Activated naive CD8-positive, alpha-beta T cell treated with anti-CD3 and anti-CD28 coated beads for 36 hours (primary cell): Measurements from ENCODE around the gene CDK5RAP3. TPM values are rescaled to one million over a fixed set of nuclear protein-coding genes. Genes with fewer than 3 reads are reported as not detected.

Experiments used
- DNase-seq: peaks from one replicate; pipeline ENCODE4 v3.0.0; 2021
- H3K27ac Mint-ChIP-seq: one replicate; pipeline ENCODE4 v1.8.0; 2022; ENCODE audit warnings: mild to moderate bottlenecking, moderate library complexity, mixed read lengths
- H3K27me3 Mint-ChIP-seq: one replicate; pipeline ENCODE4 v1.8.0; 2022; ENCODE audit warnings: mild to moderate bottlenecking, mixed read lengths
- H3K36me3 Mint-ChIP-seq: one replicate; pipeline ENCODE4 v1.8.0; 2021; ENCODE audit warnings: mild to moderate bottlenecking, mixed read lengths
- H3K4me1 Mint-ChIP-seq: one replicate; pipeline ENCODE4 v1.8.0; 2021; ENCODE audit warnings: mixed read lengths
- H3K4me3 Mint-ChIP-seq: one replicate; pipeline ENCODE4 v1.8.0; 2022; ENCODE audit warnings: mild to moderate bottlenecking, moderate library complexity, mixed read lengths
- H3K9me3 Mint-ChIP-seq: one replicate; pipeline ENCODE4 v1.8.0; 2022; ENCODE audit warnings: mixed read lengths
- total RNA-seq, 2 experiments: library from RNA; stranded (reverse); gene quantifications; one replicate each; pipeline ENCODE4 v1.2.3, GENCODE V29; 2021

Gene CDK5RAP3
- total RNA-seq, 2 experiments from 2014 or later, result 163 to 168 TPM

GRCh38 chr17:47942568-47942967, 28.3 kb upstream of the CDK5RAP3 start:
- H3K36me3 Mint-ChIP-seq, result peaks cover 43% of the 10 kb centered on the region
- peak overlapping the region; percentile 90 for H3K4me3 Mint-ChIP-seq
- peaks cover 3% of the 10 kb centered on the region for H3K9me3 Mint-ChIP-seq
- peaks cover 55% of the 10 kb centered on the region for H3K4me1 Mint-ChIP-seq
- no peak for DNase-seq
- no peaks in the 10 kb centered on the region for H3K27me3 Mint-ChIP-seq
- peak overlapping the region; percentile 92 for H3K27ac Mint-ChIP-seq

DNA sequence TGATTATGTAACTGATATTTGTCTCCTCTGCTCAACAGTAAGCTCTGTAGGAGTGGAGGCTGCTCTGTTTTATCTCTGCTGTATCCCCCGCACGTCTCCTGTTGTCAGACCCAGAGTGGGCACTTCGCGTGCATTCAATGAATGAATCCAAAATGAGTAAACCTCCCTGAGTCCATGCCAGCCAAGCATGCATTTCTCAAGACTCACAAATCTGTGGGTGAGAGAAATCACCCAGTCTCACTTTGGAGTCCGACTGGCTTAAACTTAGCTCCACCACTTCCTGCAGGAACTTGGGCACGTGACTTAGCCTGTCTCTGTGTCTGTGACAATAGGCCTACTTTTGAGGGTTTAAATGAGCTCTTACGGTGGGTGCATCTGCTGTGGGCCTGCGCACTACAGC, 25.8 kb upstream of the CDK5RAP3 start:
- H3K27ac Mint-ChIP-seq, result peak overlapping the region; percentile 81
- H3K36me3 Mint-ChIP-seq, result peaks cover 52% of the 10 kb centered on the region
- peak; percentile 21 for DNase-seq
- H3K4me1 Mint-ChIP-seq, result peaks cover 63% of the 10 kb centered on the region
- H3K9me3 Mint-ChIP-seq, result peaks cover 3% of the 10 kb centered on the region
- H3K27me3 Mint-ChIP-seq, result no peaks in the 10 kb centered on the region
- peak overlapping the region; percentile 55 for H3K4me3 Mint-ChIP-seq

- Mint-ChIP-seq H3K36me3 (peaks cover 51% of the 10 kb centered on the region), H3K4me1 (peaks cover 64% of the 10 kb centered on the region), H3K27ac (peak overlapping the region; percentile 81), H3K27me3 (no peaks in the 10 kb centered on the region), H3K9me3 (peaks cover 3% of the 10 kb centered on the region), H3K4me3 (peak overlapping the region; percentile 55)
- DNase-seq, result no peak
These were observed 25.1 kb upstream of the CDK5RAP3 start for GRCh38 chr17:47945529-47946508.

DNA sequence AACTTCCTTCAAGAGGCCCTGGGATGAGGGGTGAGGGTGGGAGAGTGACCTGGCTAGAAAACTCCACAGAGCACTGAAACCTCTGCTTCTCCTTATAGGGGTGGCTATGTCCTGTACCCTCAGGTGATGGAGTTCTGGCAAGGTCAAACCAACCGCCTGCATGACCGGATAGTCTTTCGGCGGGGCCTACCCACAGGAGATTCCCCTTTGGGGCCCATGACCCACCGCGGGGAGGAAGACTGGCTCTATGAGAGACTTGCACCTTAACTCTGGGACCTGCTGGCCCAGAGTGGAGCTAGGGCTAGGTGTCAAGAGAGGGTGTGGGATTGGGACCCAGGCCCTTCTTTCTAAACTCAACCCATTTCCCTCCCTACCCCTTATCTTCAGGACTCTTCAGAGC, 24.4 kb upstream of the CDK5RAP3 start:
- DNase-seq, result no peak
- Mint-ChIP-seq H3K27me3 (no peaks in the 10 kb centered on the region), H3K36me3 (peaks cover 48% of the 10 kb centered on the region), H3K4me1 (peaks cover 61% of the 10 kb centered on the region), H3K27ac (peak overlapping the region; percentile 81), H3K4me3 (no peak overlapping the region), H3K9me3 (no peaks in the 10 kb centered on the region)

GRCh38 chr17:47946929-47947397, 23.9 kb upstream of the CDK5RAP3 start:
- no peaks in the 10 kb centered on the region for H3K27me3 Mint-ChIP-seq
- H3K9me3 Mint-ChIP-seq, result no peaks in the 10 kb centered on the region
- no peak overlapping the region for H3K4me3 Mint-ChIP-seq
- H3K36me3 Mint-ChIP-seq, result peaks cover 47% of the 10 kb centered on the region
- peak; percentile 72 for DNase-seq
- peaks cover 60% of the 10 kb centered on the region for H3K4me1 Mint-ChIP-seq
- H3K27ac Mint-ChIP-seq, result peak overlapping the region; percentile 81

DNA sequence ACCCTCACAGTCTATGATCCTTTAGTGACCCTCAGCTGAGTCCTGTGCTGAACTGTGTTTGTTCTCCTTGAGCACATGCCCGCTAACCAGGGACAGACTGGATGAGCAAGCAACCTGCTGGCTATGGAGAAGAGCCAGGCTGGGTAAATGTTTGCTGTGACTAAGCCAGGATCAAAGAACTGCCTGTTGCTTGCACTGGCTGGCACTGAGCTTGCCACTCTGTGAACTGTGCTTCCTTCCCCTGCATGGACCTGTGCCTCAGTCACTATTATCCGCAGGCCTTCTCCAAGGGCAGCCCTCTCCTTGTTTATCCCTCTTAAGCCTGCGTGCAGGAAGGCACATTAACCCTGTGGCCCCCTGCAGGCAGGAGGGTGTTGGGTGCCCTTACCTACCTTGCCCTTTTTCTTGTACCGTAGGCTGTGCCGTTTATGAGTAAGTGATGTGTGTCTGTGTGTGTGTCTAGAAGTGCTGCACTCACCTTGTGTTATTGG, 22.2 kb upstream of the CDK5RAP3 start:
- Mint-ChIP-seq H3K4me1 (peaks cover 49% of the 10 kb centered on the region), H3K9me3 (no peaks in the 10 kb centered on the region), H3K27me3 (no peaks in the 10 kb centered on the region), H3K27ac (peak overlapping the region; percentile 75), H3K4me3 (no peak overlapping the region), H3K36me3 (peaks cover 39% of the 10 kb centered on the region)
- no peak for DNase-seq

- Mint-ChIP-seq H3K9me3 (no peaks in the 10 kb centered on the region), H3K4me3 (peak overlapping the region; percentile 63), H3K36me3 (peaks cover 35% of the 10 kb centered on the region), H3K27me3 (no peaks in the 10 kb centered on the region), H3K27ac (peak overlapping the region; percentile 75), H3K4me1 (peaks cover 46% of the 10 kb centered on the region)
- peak; percentile 83 for DNase-seq
These were observed 21.6 kb upstream of the CDK5RAP3 start for GRCh38 chr17:47949197-47949759.

DNA sequence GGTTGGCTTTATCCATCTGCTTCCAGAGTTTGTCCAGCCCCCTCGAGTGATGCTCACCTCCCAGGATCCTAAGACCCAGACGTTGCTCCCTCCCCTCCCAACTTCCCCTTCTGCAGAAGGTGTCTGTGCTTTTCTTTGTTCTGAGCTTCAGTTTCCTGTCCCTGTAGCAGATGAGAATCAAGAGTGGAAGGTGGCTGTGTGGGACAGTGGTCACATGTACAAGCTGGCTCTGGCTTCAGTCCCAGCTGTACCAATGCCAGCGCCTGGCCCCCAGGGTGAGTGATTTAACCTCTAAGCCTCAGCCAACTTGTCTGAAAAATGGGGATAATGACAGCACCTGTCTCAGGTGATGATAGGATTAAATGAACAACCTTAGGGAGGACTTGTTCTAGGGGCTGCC, 21.0 kb upstream of the CDK5RAP3 start:
- H3K9me3 Mint-ChIP-seq, result no peaks in the 10 kb centered on the region
- H3K27ac Mint-ChIP-seq, result no peak overlapping the region
- no peak overlapping the region for H3K4me3 Mint-ChIP-seq
- peaks cover 31% of the 10 kb centered on the region for H3K36me3 Mint-ChIP-seq
- no peak for DNase-seq
- H3K4me1 Mint-ChIP-seq, result peaks cover 39% of the 10 kb centered on the region
- no peaks in the 10 kb centered on the region for H3K27me3 Mint-ChIP-seq

GRCh38 chr17:47950448-47950847, 20.5 kb upstream of the CDK5RAP3 start:
- no peaks in the 10 kb centered on the region for H3K27me3 Mint-ChIP-seq
- no peak overlapping the region for H3K27ac Mint-ChIP-seq
- no peaks in the 10 kb centered on the region for H3K9me3 Mint-ChIP-seq

DNA sequence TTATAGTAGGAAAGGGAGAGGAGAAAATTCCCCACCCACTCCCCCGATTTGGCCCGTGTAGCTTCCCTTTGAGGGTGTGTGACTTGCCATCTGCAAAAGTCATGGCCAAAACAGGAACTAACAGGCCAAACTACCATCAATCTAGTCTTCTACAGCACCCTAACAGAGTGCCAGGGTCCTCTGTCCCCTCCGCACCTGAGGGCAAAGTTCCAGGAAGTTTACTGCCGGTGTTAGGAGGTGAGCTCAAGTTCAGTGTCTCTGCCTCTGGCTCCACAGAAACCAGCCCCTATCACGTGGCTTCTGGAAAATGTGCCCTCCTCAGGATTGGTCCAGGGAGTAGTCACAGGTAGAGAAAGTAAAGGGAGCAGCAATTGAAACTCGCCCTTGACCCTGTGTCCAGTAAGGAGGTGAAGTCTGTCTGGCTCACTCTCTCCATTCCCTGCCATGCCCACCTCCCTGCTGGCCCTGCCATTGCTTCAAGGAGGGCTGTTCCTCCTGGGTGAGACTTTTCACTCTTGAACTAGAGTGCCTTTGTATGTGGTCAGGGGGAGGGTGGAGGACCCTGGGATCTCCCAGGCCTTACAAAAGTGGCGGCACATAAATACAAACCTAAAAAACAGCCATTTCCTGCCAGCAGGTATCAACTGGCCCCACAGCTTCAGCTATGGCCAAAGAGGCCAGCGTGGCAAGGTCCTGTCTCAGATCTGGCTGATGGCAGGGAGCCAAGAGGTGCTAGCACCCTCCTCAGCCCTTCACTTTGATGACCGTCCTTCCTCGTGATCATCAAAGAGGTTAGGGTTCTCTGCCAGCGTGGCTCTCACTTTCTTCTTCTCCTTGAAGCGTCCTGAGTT, 18.5 kb upstream of the CDK5RAP3 start:
- Mint-ChIP-seq H3K9me3 (no peaks in the 10 kb centered on the region), H3K27me3 (no peaks in the 10 kb centered on the region), H3K36me3 (peaks cover 12% of the 10 kb centered on the region), H3K4me1 (peaks cover 17% of the 10 kb centered on the region), H3K27ac (peak overlapping the region; percentile 38), H3K4me3 (no peak overlapping the region)
- DNase-seq, result no peak

More at GRCh38 chr17:47950448-47950847, 20.5 kb upstream of the CDK5RAP3 start:
- Mint-ChIP-seq H3K36me3 (peaks cover 26% of the 10 kb centered on the region), H3K4me3 (no peak overlapping the region), H3K4me1 (peaks cover 34% of the 10 kb centered on the region)
- DNase-seq, result no peak

DNA sequence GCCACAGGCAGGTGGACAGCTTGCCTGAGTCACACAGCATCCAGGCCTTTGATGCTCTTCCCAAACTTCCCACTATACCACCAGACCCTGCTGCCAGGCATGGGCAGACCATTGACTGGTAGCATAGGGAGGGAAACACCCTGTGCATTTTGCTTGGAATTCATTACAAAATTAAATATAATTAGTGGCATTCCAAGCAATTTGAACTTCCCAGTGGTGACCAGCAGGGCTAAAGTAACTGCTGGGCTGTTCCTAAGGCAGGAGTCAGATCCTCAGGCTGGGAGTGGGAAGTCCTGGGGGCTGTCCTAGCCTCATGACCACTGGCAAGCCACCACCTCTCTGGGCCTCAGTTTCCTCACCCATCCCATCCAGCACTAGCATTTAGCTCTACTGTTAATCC, 17.0 kb upstream of the CDK5RAP3 start:
- peaks cover 5% of the 10 kb centered on the region for H3K36me3 Mint-ChIP-seq
- no peak overlapping the region for H3K4me3 Mint-ChIP-seq
- H3K27me3 Mint-ChIP-seq, result no peaks in the 10 kb centered on the region
- peaks cover 13% of the 10 kb centered on the region for H3K4me1 Mint-ChIP-seq
- no peak for DNase-seq
- H3K9me3 Mint-ChIP-seq, result no peaks in the 10 kb centered on the region
- no peak overlapping the region for H3K27ac Mint-ChIP-seq

- Mint-ChIP-seq H3K27me3 (no peaks in the 10 kb centered on the region), H3K4me1 (no peaks in the 10 kb centered on the region), H3K9me3 (no peaks in the 10 kb centered on the region), H3K36me3 (peaks cover 3% of the 10 kb centered on the region), H3K4me3 (no peak overlapping the region), H3K27ac (no peak overlapping the region)
- DNase-seq, result no peak
These were observed 15.1 kb upstream of the CDK5RAP3 start for GRCh38 chr17:47955497-47956461.

DNA sequence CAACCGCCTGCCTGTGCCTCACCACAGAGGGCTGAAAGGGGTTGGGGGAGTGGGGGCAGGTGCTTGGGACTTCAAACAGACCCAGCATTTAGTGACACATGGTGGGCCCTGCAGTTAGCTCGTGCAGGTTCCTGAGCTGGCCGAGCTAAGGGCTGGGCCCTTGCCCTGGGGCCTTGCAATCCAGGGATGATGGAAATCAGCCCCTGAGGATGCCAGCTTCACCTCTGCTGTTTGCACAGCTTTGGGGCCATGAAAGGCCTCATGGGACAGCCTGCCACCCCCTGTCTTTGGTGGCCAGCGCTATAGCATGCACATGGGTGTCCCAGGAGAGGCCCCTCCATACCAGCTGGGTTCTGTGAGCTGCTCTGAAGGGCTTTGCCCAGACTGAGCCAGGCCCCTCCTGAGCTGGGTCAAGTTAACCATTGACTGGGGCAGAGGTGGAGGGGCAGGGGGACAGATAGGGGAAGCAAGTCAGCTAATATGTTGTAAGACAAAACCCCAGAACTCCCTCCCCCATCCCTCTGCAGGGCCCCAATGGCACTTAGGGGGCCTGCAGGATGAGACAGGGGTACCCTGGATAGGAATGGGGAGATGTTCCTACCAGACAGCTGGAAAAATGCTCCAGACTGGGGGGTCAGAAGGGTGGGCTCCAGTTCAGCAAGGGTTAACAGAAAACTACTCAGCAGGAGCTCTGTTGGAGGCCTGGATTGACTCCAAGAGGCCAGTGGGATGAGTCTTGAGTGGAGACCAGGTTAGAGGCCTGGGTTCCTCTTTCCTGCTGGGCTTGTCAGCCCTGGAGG, 13.9 kb upstream of the CDK5RAP3 start:
- Mint-ChIP-seq H3K27ac (no peak overlapping the region), H3K4me1 (no peaks in the 10 kb centered on the region), H3K9me3 (no peaks in the 10 kb centered on the region), H3K4me3 (no peak overlapping the region), H3K36me3 (peaks cover 3% of the 10 kb centered on the region), H3K27me3 (no peaks in the 10 kb centered on the region)
- DNase-seq, result no peak
